Stimulated activated CD4-positive, alpha-beta T cell treated with anti-CD3 and anti-CD28 coated beads, Interleukin-2, amount 100 ng/mL, for 24 hours (primary cell): ENCODE results near the gene MRPS14.
"Not testable (repeated sequence)": the region's sequence is repeated elsewhere in the genome, so short reads cannot be mapped to it uniquely, and the experiment has no call there.

Experiments
- DNase-seq, 2 donors: peaks; one replicate each; pipeline ENCODE4 v3.0.0-alpha.2; 2020

The MRPS14 gene

DNA sequence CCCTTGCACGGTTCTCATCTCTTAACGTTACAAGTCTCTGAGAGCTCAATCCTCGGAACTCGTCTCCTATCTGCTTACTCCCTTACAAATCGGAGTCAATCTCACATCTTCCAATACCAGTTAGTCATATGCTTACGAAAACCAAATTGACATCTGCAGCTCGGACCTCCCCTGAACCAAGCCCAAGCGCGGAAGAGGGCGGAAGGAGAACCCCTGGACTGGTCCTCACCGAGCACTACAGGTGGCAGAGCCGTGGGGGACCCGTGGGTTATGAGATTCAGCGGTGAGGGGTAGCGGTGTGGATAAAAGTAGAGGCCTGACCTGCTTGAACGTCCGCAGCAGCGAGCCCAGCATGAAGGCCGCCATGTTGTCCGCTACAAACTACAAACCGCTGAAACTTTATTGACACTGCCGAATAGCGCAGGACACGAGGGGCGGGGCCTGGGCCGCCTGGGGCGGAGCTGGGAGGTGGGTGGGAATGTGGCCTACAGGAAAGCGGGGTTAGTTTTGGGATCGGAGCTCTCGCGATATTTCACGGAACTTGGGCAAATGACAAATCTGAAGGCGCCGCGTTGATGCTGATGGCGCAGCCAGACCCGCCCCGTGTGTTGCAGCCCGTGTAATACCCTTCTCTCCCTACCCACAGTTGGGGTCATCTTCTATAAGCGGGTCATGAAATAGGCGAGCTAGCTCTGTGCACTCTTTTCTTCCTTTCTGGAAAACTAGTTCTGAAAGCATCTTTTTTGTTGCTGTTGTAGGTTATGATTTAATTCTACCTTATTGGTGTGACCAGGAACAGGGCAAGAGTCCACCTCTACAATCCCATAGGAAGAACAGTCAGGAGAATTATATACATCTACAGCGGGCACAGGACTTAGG lies at the start of gene MRPS14:
Gene MRPS14 (minus strand): TSS at position 383 of the 879 bp plus-strand sequence. CDS start 17 bp downstream, at position 366.
- DNase-seq = peak; percentile 99

DNA sequence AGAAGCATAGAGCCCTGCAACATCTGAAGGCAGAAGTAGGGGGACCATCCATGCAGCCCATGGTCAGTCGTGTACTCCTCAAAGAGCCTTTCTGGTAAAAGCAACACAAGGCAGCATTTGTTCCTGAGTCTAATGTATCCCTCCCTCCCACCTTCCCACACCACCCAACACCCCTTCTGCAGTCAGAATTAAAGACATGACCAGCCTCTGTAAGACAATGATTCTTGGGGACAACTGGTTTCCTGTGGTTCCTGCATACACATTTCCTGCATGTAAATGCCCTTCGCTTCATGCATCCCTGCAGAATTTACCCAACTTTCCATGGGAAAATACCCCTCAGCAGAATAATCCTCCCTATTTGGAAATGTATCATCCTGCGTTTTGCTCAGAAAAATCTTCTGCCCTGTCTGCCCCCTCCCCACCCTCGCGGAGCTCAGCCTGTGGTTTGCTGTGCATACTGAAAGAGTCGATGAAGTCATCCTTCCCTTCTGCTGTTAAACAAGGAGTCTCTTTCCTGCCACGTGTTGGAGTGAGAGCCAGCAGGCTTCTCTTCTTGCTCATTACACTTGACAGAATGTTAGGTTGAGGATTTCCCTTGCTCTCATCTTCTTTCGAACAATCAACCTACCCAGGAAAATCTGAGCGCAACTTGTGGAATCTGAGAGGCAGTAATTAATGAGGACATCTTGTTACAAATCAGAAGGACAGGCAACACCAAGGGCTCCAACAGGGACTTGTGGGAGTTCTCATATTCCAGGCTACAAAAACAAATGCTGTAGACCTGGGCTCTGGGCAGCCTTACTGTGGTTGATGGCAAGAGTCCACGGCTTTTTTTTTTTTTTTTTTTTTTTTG lies 49.1 kb upstream of the MRPS14 start:
- DNase-seq = peak in 1 of 2 donors; percentile 32

DNA sequence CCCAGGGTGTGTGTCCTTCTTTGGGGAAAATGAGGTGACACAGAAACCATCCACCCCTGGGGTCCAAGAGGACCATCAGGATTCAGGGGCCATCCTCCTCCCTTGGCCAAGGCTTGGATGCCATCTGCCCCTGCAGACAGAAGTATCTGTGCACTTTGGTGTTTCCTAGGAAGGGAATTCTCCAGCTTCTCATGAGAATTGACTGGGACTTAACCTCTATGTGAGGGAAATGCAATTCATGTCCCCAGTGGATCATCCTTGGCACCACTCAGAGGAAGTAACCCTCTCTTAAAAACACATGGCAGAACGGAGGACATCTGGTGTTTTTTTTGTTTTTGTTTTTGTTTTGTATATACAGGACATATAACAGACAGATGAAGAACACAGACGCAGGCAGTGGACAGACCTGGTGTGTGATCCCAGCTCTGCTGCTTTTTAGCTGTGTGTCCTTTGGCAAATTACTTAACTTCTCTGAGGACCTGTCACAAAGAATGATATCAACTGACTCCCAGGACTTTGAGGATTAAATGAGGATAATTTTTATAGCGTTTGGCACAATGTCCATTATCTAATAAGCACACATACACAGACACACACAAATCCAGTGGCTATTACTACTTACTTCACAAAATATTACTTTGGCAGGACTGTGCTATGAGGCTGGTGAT lies 48.2 kb upstream of the MRPS14 start:
- no peak for DNase-seq

DNA sequence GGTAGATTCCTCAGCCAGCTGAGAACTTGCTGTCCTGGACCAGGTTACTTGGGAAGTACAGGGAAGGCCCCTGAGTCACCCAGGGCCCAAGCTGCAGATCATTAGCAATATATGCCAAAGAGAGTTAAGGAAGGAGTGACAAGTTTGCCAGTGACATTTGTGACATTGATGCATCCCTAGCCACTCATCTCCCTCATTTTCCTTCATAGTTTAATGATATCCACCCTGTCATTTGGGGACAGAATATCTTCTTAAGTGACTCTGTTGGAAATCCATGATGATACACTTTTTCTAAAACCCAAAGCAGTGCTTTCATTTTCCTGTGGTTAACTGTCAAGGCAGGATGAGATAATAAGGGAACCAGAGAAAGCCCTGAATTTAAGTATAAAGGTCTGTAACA lies 47.6 kb upstream of the MRPS14 start:
- no peak for DNase-seq

DNA sequence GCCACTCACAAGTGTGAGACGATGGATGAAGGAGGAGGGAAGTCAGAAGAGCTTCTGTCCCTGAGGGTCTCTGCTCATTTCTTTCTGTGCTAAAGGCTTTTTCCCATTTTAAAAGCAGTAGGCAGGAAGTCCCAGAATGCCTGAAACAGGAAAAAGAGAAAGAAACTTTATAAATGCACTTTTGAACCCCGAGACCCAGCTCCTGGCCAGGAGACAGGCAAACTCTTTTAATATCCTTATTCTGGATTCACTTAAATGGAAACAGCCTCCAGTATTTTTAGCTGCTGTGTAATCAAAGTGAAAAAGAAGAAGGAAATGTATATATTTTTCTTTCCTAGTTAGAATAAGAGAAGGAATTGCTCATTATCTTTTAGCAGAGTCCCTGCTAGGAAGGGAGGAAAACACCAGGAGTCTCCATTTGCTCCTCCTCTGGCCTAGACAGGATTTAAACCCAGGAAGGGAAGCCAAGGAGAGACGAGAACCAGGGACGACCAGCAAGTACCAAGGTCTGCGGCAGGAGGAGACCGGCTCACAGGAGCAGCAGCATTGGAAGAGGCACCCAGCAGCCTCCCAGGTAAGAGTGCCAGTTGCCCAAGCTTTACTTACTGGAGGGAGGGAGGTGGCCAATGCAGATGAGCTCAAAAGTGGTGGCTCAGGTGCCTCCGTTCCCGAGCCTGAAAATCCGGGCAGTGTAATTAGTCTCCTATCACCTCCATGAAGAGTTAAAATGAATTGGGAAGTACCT lies 44.3 kb upstream of the MRPS14 start, which contains the start of gene TNN:
Gene TNN (plus strand): TSS at position 472 of the 745 bp plus-strand sequence. CDS start 9,586 bp downstream, outside the sequence.
- DNase-seq = no peak

DNA sequence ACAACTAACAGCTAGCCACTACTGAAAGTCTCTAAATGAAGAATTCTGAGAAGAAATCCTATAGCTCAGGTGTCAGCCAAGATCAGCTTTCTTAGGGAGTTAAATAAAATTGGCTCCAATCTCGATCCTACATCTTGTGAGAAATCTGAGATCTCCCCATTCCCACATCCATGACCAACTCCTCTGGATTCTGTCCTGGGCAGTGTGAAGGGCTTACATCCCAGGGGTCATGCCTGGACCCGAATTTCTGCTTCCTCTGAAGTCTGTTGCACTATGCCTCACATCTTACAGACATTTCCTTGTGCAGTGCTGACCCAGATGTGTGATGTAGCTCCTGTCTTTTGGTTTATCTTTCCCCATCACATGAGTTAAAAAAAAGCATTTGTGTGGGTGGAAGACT lies 39.6 kb upstream of the MRPS14 start:
- DNase-seq = no peak

DNA sequence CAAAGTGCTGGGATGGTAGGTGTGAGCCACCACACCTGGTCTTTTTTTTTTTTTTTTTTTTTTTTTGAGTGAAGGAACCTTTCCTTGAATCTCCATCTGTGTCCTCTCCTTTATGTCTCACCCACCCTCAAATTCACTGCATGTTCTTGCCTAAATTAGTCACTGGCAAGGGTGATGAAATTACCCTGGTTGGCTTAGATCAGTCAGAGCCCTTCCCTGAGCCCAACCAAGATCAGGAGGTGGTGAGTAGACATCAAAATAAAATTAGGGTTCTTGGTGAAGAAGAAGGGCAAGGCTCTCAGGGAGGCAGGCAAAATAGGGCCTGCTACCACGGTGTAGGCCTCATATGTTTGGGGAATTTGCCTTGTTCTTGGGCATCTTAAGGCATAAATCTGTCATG lies 39.1 kb upstream of the MRPS14 start:
- DNase-seq = no peak

DNA sequence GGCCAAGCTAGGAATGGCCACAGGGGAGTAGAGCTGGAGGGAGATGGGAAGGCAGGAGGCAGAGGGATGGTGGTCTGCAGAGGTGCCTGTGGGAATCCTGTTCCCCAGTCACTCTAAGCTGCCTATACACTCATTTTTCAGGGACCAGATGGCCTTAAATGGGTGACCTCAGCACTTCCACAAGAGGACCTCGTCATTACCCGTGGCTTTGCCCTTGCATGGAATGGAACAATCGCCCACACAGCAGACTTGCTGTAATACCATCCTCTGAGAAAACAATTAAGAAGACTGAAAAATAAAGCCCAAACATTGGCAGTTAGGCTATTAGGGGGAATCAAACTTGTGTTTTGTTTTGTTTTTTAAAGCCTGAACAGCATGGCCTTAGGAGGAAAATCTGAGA lies 31.5 kb upstream of the MRPS14 start:
- DNase-seq = no peak

DNA sequence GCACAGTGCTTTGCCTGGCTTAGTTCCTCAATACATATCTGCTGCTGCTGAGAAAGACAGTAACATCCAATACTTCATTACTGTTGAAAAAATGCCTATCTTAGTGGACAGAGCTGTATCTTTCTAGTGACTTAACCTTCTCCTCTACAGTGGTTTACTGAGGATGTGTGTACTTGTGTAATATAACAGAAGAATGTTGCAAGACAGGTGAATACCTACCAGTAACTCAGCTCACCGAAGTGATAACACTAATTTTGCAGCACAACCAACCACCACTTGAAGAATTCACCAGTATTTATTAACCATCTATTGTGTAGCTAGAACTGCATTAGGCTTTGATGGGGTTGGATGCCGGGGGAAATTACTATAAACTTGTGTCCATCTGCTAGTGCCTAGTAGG lies 27.8 kb upstream of the MRPS14 start:
- no peak for DNase-seq

DNA sequence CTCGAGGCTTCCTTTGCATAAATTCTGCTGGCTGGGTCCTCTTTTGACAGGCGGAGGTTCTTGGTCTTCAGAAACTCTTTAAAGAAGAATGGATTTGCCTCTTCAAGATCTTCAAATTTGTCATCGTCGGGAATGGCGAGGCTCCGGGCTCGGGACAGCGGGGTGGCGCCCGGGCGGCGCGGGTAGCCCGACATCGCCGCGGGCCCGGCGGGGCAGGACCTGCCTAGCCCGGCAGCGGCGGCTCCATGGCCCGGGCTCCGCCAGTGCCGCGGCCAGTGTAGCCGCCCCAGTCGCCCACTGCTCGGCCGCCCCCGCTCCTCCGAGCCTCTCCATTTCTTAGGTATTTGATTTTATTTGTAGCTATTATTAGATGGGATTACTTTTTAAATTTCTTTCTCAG lies 22.3 kb upstream of the MRPS14 start:
- no peak for DNase-seq

DNA sequence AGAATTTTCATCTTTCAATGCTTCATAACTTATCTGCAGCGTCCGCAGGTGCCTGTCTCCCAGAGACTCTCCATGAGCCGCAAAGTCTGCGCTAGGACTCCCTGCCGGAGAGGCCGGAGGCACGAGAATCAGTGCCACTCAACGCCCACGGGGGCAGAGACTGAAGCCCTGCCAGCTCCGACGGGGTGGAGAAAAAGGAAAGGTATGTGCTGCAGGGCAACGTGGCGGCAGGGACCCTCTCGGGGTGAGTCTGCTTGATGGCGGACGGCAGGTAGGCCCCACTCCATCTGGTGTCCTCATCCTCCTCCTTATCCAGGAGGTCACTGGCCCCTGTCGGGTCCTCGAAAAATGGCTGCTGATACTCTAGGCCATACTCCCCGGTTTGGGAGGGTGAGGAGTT lies 21.9 kb upstream of the MRPS14 start:
- no peak for DNase-seq

DNA sequence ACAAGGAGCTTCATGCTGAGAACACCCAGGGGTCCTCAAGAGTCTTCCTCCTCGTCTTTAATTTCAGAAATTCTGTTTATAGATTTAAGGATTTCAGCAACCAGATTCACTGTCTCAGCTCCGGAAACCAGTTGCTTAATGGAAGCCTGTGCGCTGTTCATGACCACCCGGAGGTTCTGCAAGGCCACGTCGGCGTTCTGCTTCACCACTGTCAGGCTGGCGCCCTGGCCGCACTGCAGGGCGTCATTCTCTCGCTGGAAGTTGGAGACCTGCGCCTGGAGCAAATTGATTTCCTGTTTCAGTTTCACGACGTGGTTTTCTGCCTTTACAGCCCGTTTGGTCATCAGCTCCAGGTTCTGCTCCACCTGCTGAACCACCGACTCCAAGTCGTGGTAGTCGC lies 21.4 kb upstream of the MRPS14 start:
- DNase-seq = not testable (repeated sequence)

DNA sequence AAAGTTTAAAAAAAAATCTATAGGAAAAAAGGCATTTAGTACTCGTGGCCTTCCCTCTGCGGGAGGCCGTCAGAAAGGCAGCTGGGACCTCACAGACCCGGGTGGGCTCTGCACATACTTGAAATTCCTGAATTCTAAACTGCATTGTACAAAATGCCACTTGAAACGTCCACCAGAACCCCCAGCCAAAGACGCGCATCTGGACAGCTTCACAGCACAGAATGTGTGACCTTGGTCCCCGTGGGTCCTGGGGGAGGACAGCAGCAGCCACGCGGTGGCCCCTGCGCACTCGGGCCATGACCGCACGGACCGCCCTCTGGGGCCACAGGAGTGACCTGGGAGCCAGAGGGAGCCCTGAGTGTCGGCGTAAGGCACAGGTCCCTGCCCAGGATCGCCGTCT lies 20.6 kb upstream of the MRPS14 start:
- DNase-seq = no peak

DNA sequence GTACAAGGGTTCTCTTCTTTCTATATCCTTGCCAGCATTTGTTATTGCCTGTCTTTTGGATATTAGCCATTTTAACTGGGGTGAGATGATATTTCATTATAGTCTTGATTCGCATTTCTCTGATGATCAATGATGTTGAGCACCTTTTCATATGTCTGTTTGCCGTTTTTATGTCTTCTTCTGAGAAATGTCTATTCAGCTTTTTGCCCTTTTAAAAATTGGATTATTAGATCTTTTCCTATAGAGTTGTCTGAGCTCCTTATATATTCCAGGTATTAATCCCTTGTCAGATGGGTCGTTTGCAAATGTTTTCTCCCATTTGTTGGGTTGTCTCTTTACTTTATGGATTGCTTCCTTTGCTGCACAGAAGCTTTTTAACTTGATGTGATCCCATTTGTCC lies 19.4 kb upstream of the MRPS14 start:
- no peak for DNase-seq

DNA sequence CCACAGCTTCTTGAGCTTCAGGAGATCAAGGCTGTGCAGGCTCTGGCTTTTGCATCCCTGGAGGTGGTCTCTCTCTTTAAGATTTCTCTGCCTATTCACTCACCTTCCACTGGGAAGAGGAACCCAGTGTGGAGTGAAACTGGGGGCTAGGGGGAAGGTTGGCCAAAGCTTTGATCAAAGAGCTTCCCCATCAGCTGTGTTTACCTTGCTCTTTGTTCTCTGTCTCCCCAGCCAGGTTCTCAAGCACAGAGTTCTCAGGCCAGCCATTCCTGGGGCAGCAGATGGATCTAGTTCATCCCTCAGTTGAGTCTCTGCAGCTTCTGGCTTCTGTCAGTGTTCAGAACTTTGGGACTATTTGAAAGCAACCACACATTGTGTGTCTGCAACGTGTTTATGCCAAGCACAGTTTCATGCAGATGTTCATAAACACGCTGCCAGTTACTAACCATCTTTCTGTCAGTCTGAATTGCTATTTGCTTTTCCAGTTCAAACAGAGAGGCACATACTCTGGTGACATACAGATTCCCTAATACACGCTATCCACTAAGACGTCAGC lies 17.2 kb upstream of the MRPS14 start:
- DNase-seq = no peak

DNA sequence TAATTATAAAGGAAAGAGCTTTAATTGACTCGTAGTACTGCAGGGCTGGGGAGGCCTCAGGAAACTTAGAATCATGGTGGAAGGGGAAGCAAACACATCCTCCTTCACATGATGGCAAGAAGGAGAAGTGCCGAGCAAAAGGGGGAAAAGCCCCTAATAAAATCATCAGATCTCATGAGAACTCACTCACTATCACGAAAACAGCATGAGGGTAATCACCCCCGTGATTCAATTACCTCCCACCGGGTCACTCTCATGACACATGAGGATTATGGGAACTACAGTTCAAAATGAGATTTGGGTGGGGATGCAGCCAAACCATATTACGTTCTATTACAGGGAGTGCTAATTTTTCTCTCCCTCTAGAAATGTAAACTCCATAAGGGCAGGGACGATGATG lies 14.2 kb upstream of the MRPS14 start:
- no peak for DNase-seq

DNA sequence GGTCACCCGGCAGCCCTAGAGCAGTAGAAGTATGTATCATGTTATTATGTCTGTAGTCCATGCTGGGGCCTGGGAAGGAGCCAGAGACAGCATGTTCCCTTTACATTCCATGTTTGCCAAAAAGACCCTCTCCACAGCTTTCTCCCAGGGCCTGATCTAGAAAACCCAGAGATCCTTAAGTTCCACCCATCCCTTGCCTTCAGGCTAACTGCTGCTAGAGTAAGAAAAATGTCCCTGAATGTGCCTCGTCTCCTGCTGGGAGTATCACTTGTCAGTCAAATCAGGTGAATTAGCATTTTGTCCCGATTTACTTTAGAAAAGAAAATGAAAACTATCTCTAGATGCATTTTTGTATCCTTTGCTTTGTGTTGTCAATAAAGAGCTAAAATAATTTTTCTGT lies 13.3 kb upstream of the MRPS14 start:
- DNase-seq = no peak

DNA sequence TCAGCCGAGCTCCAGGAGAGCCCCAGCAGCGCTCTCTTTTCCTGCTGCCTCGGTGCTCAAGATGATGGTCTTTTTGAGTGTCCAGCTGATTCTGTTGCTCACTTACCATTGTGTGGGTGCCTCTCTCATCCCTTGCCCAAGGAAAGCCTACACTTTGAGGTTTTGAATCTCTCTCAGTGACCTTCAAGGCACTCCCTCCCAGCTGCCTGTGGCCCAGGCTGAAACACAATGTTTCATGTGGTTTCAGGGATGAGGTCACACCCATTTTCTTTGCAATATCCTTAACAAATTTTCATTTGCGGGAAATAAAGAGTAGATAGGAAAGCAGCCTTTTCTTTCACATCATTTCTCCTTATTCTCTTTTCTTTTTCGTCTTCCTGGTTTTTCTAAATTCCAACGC lies 12.6 kb upstream of the MRPS14 start:
- DNase-seq = no peak

DNA sequence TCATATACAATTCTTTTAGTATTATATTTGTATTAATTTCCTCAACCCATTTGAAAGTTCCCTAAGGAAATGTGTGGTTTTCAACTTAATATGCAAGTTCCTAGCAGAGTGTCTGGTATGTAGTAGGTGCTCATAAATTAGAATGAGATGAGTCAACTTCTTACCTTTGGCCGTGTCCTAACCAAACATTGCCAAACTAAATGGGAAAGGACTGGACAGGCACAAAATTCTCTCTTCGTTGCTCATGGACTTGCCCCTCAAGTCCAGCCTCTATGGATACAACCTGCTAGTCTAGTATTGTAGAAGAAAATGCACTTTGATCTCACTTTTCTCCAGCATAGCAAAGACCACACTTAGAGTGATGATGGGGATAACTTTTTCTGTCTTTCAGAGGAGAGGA lies 11.6 kb upstream of the MRPS14 start:
- no peak for DNase-seq

DNA sequence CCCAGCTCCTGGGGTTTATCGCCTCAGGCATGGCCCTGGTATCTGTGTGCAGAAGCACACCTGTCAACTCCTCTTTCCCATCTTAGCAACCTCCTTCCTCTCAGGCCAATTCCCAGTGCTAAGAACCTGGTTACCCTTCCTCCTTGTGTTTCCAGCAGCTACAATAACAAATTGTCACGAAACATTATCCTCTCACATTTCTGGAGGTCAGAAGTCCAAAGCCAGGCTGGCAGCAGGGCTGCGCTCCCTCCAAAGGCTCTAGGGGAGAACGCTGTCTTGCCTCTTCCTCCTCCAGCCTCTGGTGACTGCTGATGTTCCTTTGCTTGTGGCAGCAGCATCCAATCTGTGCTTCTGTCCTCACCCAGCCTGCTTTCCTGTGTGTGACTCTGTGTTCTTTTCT lies 10.7 kb upstream of the MRPS14 start:
- DNase-seq = no peak

DNA sequence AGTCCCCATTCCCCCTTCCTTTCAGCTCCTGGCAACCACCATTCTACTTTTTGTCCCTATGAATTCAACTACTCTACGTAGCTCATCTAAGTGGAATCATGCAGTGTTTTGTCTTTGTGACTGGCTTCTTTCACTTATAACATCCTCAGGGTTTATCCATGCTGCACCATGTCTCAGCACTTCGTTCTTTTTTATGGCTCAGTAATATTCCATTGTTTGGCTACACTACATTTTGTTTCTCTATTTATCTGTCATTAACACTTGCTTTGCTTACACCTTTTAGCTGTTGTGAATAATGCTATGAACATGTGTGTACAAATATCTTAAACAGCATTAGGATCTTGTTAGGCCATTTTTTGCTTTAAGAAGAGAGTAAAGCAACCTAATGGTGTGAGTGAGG lies 1.5 kb upstream of the MRPS14 start:
- no peak for DNase-seq

DNA sequence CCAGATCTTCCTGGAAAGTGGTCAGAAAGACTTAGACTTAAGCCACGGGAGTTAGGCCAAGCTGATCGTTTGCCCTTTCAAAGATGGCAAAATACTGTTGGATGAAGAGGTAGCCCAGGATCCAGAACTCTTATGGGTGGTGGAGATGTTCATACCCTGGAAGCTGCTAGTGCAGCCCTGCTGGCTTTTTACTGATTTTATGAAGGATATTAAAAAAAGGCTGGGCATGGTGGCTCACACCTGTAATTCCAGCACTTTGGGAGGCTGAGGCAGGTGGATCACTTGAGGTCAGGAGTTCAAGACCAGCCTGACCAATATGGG lies 657 bp upstream of the MRPS14 start:
- DNase-seq = not testable (repeated sequence)
